Measurements from ENCODE around the gene NES.

Gene NES

DNA sequence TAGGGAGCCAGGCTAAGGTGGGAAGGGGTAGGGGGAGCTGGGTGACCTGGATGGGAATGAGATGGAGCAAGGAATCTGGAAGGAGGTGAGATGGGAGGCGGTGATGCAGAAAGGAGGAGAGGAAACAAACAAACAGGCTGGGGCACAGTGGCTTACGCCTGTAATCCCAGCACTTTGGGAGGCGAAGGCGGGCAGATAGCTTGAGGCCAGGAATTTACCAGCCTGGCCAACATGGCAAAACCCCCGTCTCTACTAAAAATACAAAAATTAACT, 17.4 kb upstream of the NES start:
- H3K9me3 Mint-ChIP-seq: no peaks in the 10 kb centered on the region
- H3K27ac Mint-ChIP-seq: no peak overlapping the region
- no peaks in the 10 kb centered on the region for H3K36me3 Mint-ChIP-seq (ENCODE audit: insufficient read depth)
- peaks cover 16 to 17% of the 10 kb centered on the region in 2 donors for H3K4me1 Mint-ChIP-seq (ENCODE audit: low read depth in 2 of 2)
- H3K4me3 Mint-ChIP-seq: no peak overlapping the region
- H3K27me3 Mint-ChIP-seq: peaks cover 76 to 91% of the 10 kb centered on the region in 2 donors
- no peak for ATAC-seq (replicated peaks)
- DNase-seq: no peak

DNA sequence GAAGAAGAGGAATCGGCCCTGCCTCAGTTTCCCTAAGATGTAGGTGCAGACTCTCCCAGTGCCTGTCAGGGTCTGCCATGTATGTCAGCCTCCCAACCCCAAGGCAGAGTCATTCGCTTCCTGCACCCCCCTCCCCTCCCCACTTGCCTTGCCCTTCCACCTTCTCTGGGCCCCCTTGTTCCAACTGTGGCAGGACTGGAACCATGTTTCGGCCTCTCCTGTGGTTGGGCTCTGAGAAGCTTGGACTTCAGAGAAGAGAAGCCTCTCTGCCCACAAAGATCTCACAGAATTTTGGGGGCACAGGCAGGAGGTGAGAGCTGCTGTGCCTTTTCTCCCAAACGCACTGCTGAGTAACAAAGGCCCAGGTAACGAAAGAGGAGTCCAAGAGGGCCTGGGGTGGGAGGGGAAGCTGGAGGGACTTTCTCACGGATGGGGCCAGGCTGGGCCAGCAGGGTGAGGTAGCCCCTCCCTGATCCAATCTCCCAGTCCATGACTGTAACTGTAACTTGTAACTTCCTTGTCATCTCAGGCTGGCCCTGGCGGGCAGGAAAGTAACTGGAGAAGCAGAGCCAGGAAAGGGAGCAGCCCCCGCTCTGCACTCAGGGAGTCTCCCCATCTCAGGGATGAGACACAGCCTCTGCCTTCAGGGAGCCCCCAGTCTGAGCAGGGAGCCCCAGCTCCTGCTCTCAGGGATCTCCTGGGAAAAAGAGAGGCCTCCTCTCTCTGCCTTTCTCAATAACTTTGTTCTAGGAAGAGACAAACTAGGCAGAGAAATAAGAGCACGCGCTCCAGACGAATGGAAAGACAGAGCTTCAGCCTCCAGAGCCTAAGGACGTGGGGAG, 16.9 kb upstream of the NES start:
- Mint-ChIP-seq H3K27me3 (peaks cover 75 to 91% of the 10 kb centered on the region in 2 donors), H3K4me3 (no peak overlapping the region), H3K36me3 (ENCODE audit: insufficient read depth) (no peaks in the 10 kb centered on the region), H3K27ac (no peak overlapping the region), H3K4me1 (ENCODE audit: low read depth in 2 of 2) (peaks cover 19 to 20% of the 10 kb centered on the region in 2 donors), H3K9me3 (no peaks in the 10 kb centered on the region)
- ATAC-seq (replicated peaks) (no peak), DNase-seq (no peak)

GRCh38 chr1:156692925-156693847, 16.0 kb upstream of the NES start:
- ATAC-seq (replicated peaks) (peak; percentile 9), DNase-seq (peak in 1 of 3 experiments; percentile 21)
- peaks cover 75 to 91% of the 10 kb centered on the region in 2 donors for H3K27me3 Mint-ChIP-seq
- H3K9me3 Mint-ChIP-seq: no peaks in the 10 kb centered on the region
- H3K4me3 Mint-ChIP-seq: no peak overlapping the region
- peaks cover 19 to 20% of the 10 kb centered on the region in 2 donors for H3K4me1 Mint-ChIP-seq (ENCODE audit: low read depth in 2 of 2)
- no peak overlapping the region for H3K27ac Mint-ChIP-seq
- H3K36me3 Mint-ChIP-seq (ENCODE audit: insufficient read depth): no peaks in the 10 kb centered on the region

DNA sequence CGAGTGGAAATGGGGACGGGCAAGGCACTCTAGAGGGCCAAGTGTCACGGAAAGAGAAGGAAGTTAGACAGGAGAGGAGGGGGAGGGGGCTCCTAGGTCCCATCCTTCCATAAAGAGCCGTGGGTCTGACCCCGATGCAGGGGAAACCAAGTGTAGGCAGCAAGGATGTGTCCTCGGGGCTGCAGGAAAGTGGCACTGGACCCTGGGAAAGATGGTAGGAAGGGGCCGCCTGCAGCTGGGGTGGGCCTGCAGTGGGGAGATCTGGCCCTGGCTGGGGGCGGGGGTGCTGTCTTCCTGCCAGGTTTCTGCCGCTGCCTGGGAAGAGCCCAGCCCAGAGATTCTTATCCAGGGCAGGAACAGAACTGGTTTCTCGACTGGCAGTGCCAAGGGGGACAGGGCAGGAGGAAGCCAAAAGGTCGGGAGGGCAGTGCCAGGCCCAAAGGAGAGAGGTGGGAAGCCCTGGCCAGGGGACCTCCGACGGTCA, 15.3 kb upstream of the NES start:
- Mint-ChIP-seq H3K4me3 (no peak overlapping the region), H3K9me3 (no peaks in the 10 kb centered on the region), H3K36me3 (ENCODE audit: insufficient read depth) (no peaks in the 10 kb centered on the region), H3K4me1 (ENCODE audit: low read depth in 2 of 2) (peaks cover 19 to 20% of the 10 kb centered on the region in 2 donors), H3K27ac (no peak overlapping the region), H3K27me3 (peaks cover 71 to 87% of the 10 kb centered on the region in 2 donors)
- DNase-seq (no peak), ATAC-seq (replicated peaks) (no peak)

- Mint-ChIP-seq H3K27me3 (peaks cover 65 to 81% of the 10 kb centered on the region in 2 donors), H3K36me3 (ENCODE audit: insufficient read depth) (no peaks in the 10 kb centered on the region), H3K4me1 (ENCODE audit: low read depth in 2 of 2) (peaks cover 19 to 20% of the 10 kb centered on the region in 2 donors), H3K9me3 (no peaks in the 10 kb centered on the region), H3K27ac (no peak overlapping the region), H3K4me3 (no peak overlapping the region)
- DNase-seq (no peak), ATAC-seq (replicated peaks) (no peak)
Measured at GRCh38 chr1:156691665-156692440, 14.6 kb upstream of the NES start.

- no peak for ATAC-seq (replicated peaks)
- no peak overlapping the region for H3K4me3 Mint-ChIP-seq
- peaks cover 19 to 20% of the 10 kb centered on the region in 2 donors for H3K4me1 Mint-ChIP-seq (ENCODE audit: low read depth in 2 of 2)
- DNase-seq: no peak
- H3K36me3 Mint-ChIP-seq (ENCODE audit: insufficient read depth): no peaks in the 10 kb centered on the region
- no peak overlapping the region for H3K27ac Mint-ChIP-seq
- H3K9me3 Mint-ChIP-seq: no peaks in the 10 kb centered on the region
- peaks cover 59 to 74% of the 10 kb centered on the region in 2 donors for H3K27me3 Mint-ChIP-seq
Measured at GRCh38 chr1:156691191-156691590, 14.0 kb upstream of the NES start.

GRCh38 chr1:156690675-156691036, 13.4 kb upstream of the NES start:
- Mint-ChIP-seq H3K27me3 (peaks cover 59 to 74% of the 10 kb centered on the region in 2 donors), H3K4me3 (no peak overlapping the region), H3K36me3 (ENCODE audit: insufficient read depth) (no peaks in the 10 kb centered on the region), H3K4me1 (ENCODE audit: low read depth in 2 of 2) (peaks cover 19 to 20% of the 10 kb centered on the region in 2 donors), H3K27ac (no peak overlapping the region), H3K9me3 (no peaks in the 10 kb centered on the region)
- ATAC-seq (replicated peaks) (no peak), DNase-seq (no peak)

DNA sequence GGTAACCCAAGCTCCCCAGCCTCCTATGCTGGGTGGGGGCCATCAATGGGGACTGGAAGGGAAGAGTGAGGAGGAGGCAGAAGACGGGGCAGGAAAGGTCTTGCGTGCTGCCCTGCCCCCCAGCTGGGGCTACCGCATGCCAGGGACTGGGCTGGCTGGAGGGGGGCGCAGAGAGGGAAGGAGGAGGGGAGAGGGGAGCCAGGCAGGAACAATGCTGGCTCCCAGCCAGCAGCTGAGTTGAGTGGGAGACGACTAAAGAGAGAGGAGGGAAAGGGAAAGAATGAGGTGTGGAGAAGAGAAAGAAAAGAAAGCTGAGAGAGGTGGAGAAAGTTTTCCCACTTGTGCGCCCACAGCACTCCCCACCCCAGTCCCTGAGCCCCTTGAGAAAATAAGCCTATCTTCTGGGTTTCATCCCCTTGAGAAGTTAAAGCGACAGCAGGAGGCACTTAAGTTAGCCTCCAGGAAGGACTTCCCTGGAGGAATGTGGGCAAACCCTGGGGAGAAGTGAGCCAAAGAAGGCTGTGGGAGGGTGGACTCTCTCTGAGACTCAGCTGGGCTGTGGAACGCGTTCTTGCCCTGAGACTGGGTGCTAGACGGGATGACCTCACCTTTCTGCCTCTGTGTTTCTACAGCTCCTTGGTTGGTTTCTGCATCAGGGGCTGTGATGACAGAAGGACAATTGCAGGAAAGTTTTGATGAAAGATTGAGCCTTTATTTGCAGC, 12.9 kb upstream of the NES start:
- Mint-ChIP-seq H3K27me3 (peaks cover 59 to 80% of the 10 kb centered on the region in 2 donors), H3K36me3 (ENCODE audit: insufficient read depth) (no peaks in the 10 kb centered on the region), H3K4me3 (no peak overlapping the region), H3K4me1 (ENCODE audit: low read depth in 2 of 2) (peaks cover 19 to 20% of the 10 kb centered on the region in 2 donors), H3K9me3 (no peaks in the 10 kb centered on the region), H3K27ac (peak overlapping the region in 1 of 2 donors; percentile 1)
- ATAC-seq (replicated peaks) (no peak), DNase-seq (no peak)

DNA sequence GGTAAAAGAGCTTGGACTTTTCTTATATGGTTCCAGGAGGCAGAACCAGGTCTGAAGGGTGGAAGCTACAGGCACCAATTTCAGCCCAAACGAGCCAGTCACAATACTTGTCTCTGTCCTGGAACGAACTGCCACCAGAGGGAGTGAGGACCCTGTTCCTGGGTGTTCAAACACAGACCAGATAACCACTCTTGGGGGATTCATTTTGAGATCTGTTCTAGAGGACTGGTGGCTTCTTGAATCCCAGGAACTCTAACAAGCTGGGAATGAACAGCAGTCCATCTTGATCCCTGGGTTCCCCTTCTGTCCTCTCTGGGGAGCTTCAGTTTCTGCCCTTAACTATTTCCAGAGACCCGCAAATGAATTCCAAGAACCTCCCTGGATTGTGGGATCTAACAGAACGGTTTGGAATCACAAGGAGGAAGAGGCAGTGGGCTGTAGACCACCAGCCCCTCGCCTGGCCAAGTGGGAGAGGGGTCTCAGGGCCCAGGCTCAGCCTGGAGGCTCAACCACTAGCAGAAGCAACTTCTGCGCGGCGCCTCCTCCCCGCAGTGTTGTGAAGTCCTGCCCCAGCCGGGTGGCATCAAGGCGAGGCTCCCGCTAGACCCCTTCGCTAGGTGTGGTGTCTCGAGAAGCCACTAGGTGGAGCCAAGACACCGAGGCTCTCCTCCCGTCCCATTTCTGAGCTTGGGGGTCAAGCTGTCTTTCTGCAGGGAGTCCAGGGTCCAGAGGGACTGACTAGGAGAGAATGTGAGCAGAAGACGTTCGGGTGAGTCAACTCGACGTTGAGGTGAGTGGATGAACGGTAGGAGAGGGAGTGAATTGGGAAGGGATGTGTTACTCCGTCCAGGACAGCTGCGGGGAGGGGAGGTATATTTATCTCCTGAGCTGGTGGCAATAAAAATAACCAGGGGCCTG, 12.1 kb upstream of the NES start:
- H3K4me3 Mint-ChIP-seq: peak overlapping the region in 1 of 2 donors; percentile 20
- peaks cover 20% of the 10 kb centered on the region in 2 donors for H3K4me1 Mint-ChIP-seq (ENCODE audit: low read depth in 2 of 2)
- DNase-seq (peak; percentile 72 to 74 (median 72)), ATAC-seq (replicated peaks) (peak; percentile 98)
- peaks cover 4% of the 10 kb centered on the region for H3K36me3 Mint-ChIP-seq (ENCODE audit: insufficient read depth)
- H3K27me3 Mint-ChIP-seq: peaks cover 60 to 80% of the 10 kb centered on the region in 2 donors
- no peaks in the 10 kb centered on the region for H3K9me3 Mint-ChIP-seq
- peak overlapping the region in 1 of 2 donors; percentile 1 for H3K27ac Mint-ChIP-seq

- Mint-ChIP-seq H3K4me1 (ENCODE audit: low read depth in 2 of 2) (peaks cover under 1 to 5% of the 10 kb centered on the region in 2 donors), H3K4me3 (no peak overlapping the region)
Measured at GRCh38 chr1:156684227-156684782, 7.1 kb upstream of the NES start.

GRCh38 chr1:156682166-156682890, 5.1 kb upstream of the NES start:
- H3K27me3 Mint-ChIP-seq: peaks cover 62 to 85% of the 10 kb centered on the region in 2 donors
- no peak for ATAC-seq (replicated peaks)
- no peak overlapping the region for H3K27ac Mint-ChIP-seq
- no peak for DNase-seq
- H3K36me3 Mint-ChIP-seq (ENCODE audit: insufficient read depth): peaks cover 8% of the 10 kb centered on the region
- H3K4me1 Mint-ChIP-seq (ENCODE audit: low read depth in 2 of 2): peaks cover 5 to 11% of the 10 kb centered on the region in 2 donors
- H3K9me3 Mint-ChIP-seq: no peaks in the 10 kb centered on the region
- H3K4me3 Mint-ChIP-seq: no peak overlapping the region

More at GRCh38 chr1:156684227-156684782, 7.1 kb upstream of the NES start:
- Mint-ChIP-seq H3K27ac (no peak overlapping the region), H3K9me3 (no peaks in the 10 kb centered on the region), H3K27me3 (peaks cover 55 to 79% of the 10 kb centered on the region in 2 donors), H3K36me3 (ENCODE audit: insufficient read depth) (peaks cover 8% of the 10 kb centered on the region)
- DNase-seq (no peak), ATAC-seq (replicated peaks) (peak; percentile 48)
